Measurements from ENCODE around the gene FKBP9. TPM values are rescaled to one million over a fixed set of nuclear protein-coding genes. Genes with fewer than 3 reads are reported as not detected.
"Not testable (repeated sequence)": the region's sequence is repeated elsewhere in the genome, so short reads cannot be mapped to it uniquely, and the experiment has no call there.

FKBP9 gene
- total RNA-seq, 1 experiment from 2014 or later = not detected

GRCh38 chr7:33005193-33005592, 48.0 kb downstream of the FKBP9 start:
- H2AFZ ChIP-seq (ENCODE audit: low read length); H3K9ac ChIP-seq (ENCODE audit: low read length); DNase-seq; H3K9me3 ChIP-seq (ENCODE audit: low read length); H3K4me1 ChIP-seq (ENCODE audit: low read length); H3K4me2 ChIP-seq (ENCODE audit: low read depth, low read length, poor library complexity, severe bottlenecking); H3K9me2 ChIP-seq (replicated peaks; ENCODE audit: insufficient read depth, low read length); H3K27me3 ChIP-seq (ENCODE audit: low read length); H4K20me1 ChIP-seq (ENCODE audit: insufficient read depth, low read depth, low read length); H3K4me3 ChIP-seq (ENCODE audit: low read length); H3K79me2 ChIP-seq (ENCODE audit: low read length); H3K27ac ChIP-seq (ENCODE audit: low read length); H3K36me3 ChIP-seq (ENCODE audit: insufficient read depth, low read length): not testable (repeated sequence)

DNA sequence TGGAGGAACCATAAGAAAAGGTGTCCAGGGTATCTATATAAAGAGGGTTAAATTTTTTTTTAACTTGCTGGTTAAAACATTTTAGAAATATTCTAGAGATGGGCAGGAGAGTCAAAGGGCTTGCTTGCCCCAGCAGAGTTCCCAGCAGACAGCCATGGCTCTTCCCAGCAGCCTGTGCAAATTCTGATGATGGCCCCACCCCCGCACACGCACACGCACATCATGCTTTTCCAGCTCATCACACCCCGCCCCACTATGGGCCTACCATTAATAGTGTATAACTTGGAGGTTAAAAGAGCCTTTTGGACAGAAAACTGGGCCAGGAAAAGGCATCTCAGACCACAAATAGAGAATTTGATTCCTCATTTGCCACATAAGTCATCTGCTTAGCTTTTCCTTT, 48.5 kb downstream of the FKBP9 start:
- H3K27ac ChIP-seq (ENCODE audit: low read length); H3K9me2 ChIP-seq (replicated peaks; ENCODE audit: insufficient read depth, low read length); H3K27me3 ChIP-seq (ENCODE audit: low read length); H4K20me1 ChIP-seq (ENCODE audit: insufficient read depth, low read depth, low read length); H3K9me3 ChIP-seq (ENCODE audit: low read length); H3K36me3 ChIP-seq (ENCODE audit: insufficient read depth, low read length); H3K4me1 ChIP-seq (ENCODE audit: low read length); H3K4me2 ChIP-seq (ENCODE audit: low read depth, low read length, poor library complexity, severe bottlenecking); H3K79me2 ChIP-seq (ENCODE audit: low read length); DNase-seq; H3K9ac ChIP-seq (ENCODE audit: low read length); H3K4me3 ChIP-seq (ENCODE audit: low read length); H2AFZ ChIP-seq (ENCODE audit: low read length): not testable (repeated sequence)

DNA sequence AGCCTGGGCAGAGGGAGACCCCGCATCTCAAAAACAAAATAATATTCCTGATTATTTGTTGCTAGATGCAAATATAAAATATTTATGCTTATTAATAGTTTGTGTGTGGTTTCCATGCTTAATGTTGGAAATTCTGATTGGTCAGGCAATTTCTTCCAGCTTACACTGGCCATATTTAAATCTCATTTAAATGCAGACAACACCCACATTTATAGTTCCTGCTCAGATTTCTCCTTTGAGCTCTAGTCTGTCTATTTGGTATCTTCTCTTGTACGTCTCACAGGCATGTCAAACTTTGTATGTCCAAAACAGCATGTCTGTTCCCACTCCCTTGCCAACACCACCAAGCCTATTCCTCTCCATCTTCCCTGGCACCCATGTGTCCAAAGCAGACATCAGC, 52.5 kb downstream of the FKBP9 start:
- H2AFZ ChIP-seq (ENCODE audit: low read length) = no peak overlapping the region
- no peaks in the 10 kb centered on the region for H3K9me3 ChIP-seq (ENCODE audit: low read length)
- no peaks in the 10 kb centered on the region for H3K4me1 ChIP-seq (ENCODE audit: low read length)
- H3K79me2 ChIP-seq (ENCODE audit: low read length) = no peaks in the 10 kb centered on the region
- H4K20me1 ChIP-seq (ENCODE audit: insufficient read depth, low read depth, low read length) = no peaks in the 10 kb centered on the region
- no peak for DNase-seq
- H3K9ac ChIP-seq (ENCODE audit: low read length) = no peak overlapping the region
- H3K27ac ChIP-seq (ENCODE audit: low read length) = no peak overlapping the region
- no peaks in the 10 kb centered on the region for H3K9me2 ChIP-seq (replicated peaks; ENCODE audit: insufficient read depth, low read length)
- H3K4me2 ChIP-seq (ENCODE audit: low read depth, low read length, poor library complexity, severe bottlenecking) = no peak overlapping the region
- peaks cover 19% of the 10 kb centered on the region for H3K36me3 ChIP-seq (ENCODE audit: insufficient read depth, low read length)
- no peak overlapping the region for H3K4me3 ChIP-seq (ENCODE audit: low read length)
- no peaks in the 10 kb centered on the region for H3K27me3 ChIP-seq (ENCODE audit: low read length)

- H3K27me3 ChIP-seq (ENCODE audit: low read length) = no peaks in the 10 kb centered on the region
- H3K9me3 ChIP-seq (ENCODE audit: low read length) = no peaks in the 10 kb centered on the region
- no peaks in the 10 kb centered on the region for H3K9me2 ChIP-seq (replicated peaks; ENCODE audit: insufficient read depth, low read length)
- no peak overlapping the region for H3K4me3 ChIP-seq (ENCODE audit: low read length)
- no peaks in the 10 kb centered on the region for H3K79me2 ChIP-seq (ENCODE audit: low read length)
- H4K20me1 ChIP-seq (ENCODE audit: insufficient read depth, low read depth, low read length) = no peaks in the 10 kb centered on the region
- no peaks in the 10 kb centered on the region for H3K4me1 ChIP-seq (ENCODE audit: low read length)
- H3K4me2 ChIP-seq (ENCODE audit: low read depth, low read length, poor library complexity, severe bottlenecking) = no peak overlapping the region
- no peak overlapping the region for H2AFZ ChIP-seq (ENCODE audit: low read length)
- peaks cover 27% of the 10 kb centered on the region for H3K36me3 ChIP-seq (ENCODE audit: insufficient read depth, low read length)
- no peak overlapping the region for H3K27ac ChIP-seq (ENCODE audit: low read length)
- no peak overlapping the region for H3K9ac ChIP-seq (ENCODE audit: low read length)
- DNase-seq = no peak
Observed at GRCh38 chr7:33012364-33012763, 55.1 kb downstream of the FKBP9 start.

DNA sequence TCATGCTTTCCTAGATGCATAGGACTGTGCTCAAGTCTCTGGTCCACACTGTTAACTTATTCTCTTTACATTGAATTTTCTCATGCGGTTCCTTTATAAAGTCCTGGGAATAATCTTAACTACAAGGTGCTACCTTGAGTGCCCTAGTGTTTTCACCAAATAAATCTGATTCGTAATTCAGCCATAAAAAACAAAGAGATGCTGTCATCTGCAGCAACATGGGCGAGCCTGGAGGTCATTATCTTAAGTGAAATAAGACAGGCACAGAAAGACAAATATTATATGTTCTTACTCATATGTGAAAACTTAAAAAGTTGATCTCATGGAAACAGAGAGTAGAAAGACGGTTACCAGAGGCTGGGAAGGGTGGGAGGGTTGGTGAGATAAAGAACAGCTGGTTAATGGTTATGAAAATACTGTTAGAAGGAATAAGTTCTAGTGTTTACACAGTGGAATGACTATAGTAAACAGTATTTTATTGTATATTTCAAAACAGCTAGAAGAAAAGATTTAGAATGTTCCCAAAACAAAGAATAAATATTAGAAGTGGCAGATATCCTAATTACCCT, 67.0 kb downstream of the FKBP9 start:
- no peak for DNase-seq
- Histone ChIP-seq H3K79me2 (ENCODE audit: low read length) (peaks cover 45% of the 10 kb centered on the region), H3K27me3 (ENCODE audit: low read length) (no peaks in the 10 kb centered on the region), H3K9me3 (ENCODE audit: low read length) (no peaks in the 10 kb centered on the region), H3K4me3 (ENCODE audit: low read length) (no peak overlapping the region), H3K4me2 (ENCODE audit: low read depth, low read length, poor library complexity, severe bottlenecking) (no peak overlapping the region), H3K4me1 (ENCODE audit: low read length) (no peaks in the 10 kb centered on the region), H3K9me2 (replicated peaks; ENCODE audit: insufficient read depth, low read length) (no peaks in the 10 kb centered on the region), H3K9ac (ENCODE audit: low read length) (no peak overlapping the region), H4K20me1 (ENCODE audit: insufficient read depth, low read depth, low read length) (no peaks in the 10 kb centered on the region), H3K27ac (ENCODE audit: low read length) (no peak overlapping the region), H3K36me3 (ENCODE audit: insufficient read depth, low read length) (peaks cover 44% of the 10 kb centered on the region; the same call in 1 of the 2 replicates), H2AFZ (ENCODE audit: low read length) (no peak overlapping the region)

- Histone ChIP-seq H3K9me3 (ENCODE audit: low read length) (no peaks in the 10 kb centered on the region), H3K4me2 (ENCODE audit: low read depth, low read length, poor library complexity, severe bottlenecking) (no peak overlapping the region), H3K9ac (ENCODE audit: low read length) (no peak overlapping the region), H3K4me3 (ENCODE audit: low read length) (no peak overlapping the region), H3K79me2 (ENCODE audit: low read length) (peaks cover 81% of the 10 kb centered on the region), H3K4me1 (ENCODE audit: low read length) (peaks cover 32% of the 10 kb centered on the region), H3K36me3 (ENCODE audit: insufficient read depth, low read length) (no peaks in the 10 kb centered on the region), H3K27ac (ENCODE audit: low read length) (no peak overlapping the region), H2AFZ (ENCODE audit: low read length) (no peak overlapping the region), H3K27me3 (ENCODE audit: low read length) (no peaks in the 10 kb centered on the region), H4K20me1 (ENCODE audit: insufficient read depth, low read depth, low read length) (no peaks in the 10 kb centered on the region), H3K9me2 (replicated peaks; ENCODE audit: insufficient read depth, low read length) (no peaks in the 10 kb centered on the region)
- no peak for DNase-seq
Observed at GRCh38 chr7:33035776-33036175, 78.5 kb downstream of the FKBP9 start.

GRCh38 chr7:33038639-33039038, 81.4 kb downstream of the FKBP9 start:
- Histone ChIP-seq H3K27me3 (ENCODE audit: low read length) (no peaks in the 10 kb centered on the region), H3K4me2 (ENCODE audit: low read depth, low read length, poor library complexity, severe bottlenecking) (peak overlapping the region; percentile 91), H4K20me1 (ENCODE audit: insufficient read depth, low read depth, low read length) (no peaks in the 10 kb centered on the region), H3K4me1 (ENCODE audit: low read length) (peaks cover 60% of the 10 kb centered on the region), H3K4me3 (ENCODE audit: low read length) (peak overlapping the region; percentile 70), H3K9ac (ENCODE audit: low read length) (peak overlapping the region; percentile 63), H3K9me3 (ENCODE audit: low read length) (no peaks in the 10 kb centered on the region), H3K27ac (ENCODE audit: low read length) (peak overlapping the region; percentile 87), H2AFZ (ENCODE audit: low read length) (no peak overlapping the region), H3K79me2 (ENCODE audit: low read length) (peaks cover 91% of the 10 kb centered on the region), H3K9me2 (replicated peaks; ENCODE audit: insufficient read depth, low read length) (no peaks in the 10 kb centered on the region), H3K36me3 (ENCODE audit: insufficient read depth, low read length) (no peaks in the 10 kb centered on the region)
- DNase-seq = no peak

- Histone ChIP-seq H3K36me3 (ENCODE audit: insufficient read depth, low read length) (no peaks in the 10 kb centered on the region), H3K9me2 (replicated peaks; ENCODE audit: insufficient read depth, low read length) (no peaks in the 10 kb centered on the region), H3K79me2 (ENCODE audit: low read length) (peaks cover 95% of the 10 kb centered on the region), H3K27me3 (ENCODE audit: low read length) (no peaks in the 10 kb centered on the region), H3K9me3 (ENCODE audit: low read length) (no peaks in the 10 kb centered on the region), H2AFZ (ENCODE audit: low read length) (no peak overlapping the region), H3K4me3 (ENCODE audit: low read length) (peak overlapping the region; percentile 70), H4K20me1 (ENCODE audit: insufficient read depth, low read depth, low read length) (no peaks in the 10 kb centered on the region; the same call in 1 of the 2 replicates), H3K4me1 (ENCODE audit: low read length) (peaks cover 67% of the 10 kb centered on the region), H3K4me2 (ENCODE audit: low read depth, low read length, poor library complexity, severe bottlenecking) (peak overlapping the region; percentile 91), H3K9ac (ENCODE audit: low read length) (peak overlapping the region; percentile 63), H3K27ac (ENCODE audit: low read length) (peak overlapping the region; percentile 87)
- peak; percentile 77 for DNase-seq
Observed at GRCh38 chr7:33039257-33039902, 82.1 kb downstream of the FKBP9 start.

Data from Karpas-422 (cell line).